Measurements from ENCODE around the gene UMODL1. TPM values are rescaled to one million over a fixed set of nuclear protein-coding genes. Genes with fewer than 3 reads are reported as not detected.

The UMODL1 gene
- total RNA-seq, 6 experiments from 2014 or later: 0.06 to 1.2 (median 0.75) TPM; not detected in 2

DNA sequence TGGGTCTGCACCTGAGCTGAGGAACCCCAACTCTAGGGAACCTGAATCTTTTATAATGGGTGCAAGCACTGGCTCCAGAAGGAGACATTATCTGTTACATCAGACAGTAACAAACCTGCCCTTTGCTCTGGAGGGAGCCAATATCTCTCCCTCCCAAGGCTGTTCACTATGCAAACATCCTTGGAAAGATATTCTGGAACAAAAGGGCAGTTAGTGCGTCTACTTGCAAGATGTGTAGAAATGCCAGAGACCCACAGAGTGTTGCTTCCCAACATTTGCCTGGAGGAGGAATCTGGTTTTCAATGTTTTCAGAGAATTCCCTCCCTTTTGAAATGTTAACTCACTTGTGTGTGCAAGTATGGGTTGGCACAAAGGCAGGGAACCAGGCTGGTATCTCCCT, 31.9 kb downstream of the UMODL1 start:
- no peak for DNase-seq
- TF ChIP-seq, protein P1, sequence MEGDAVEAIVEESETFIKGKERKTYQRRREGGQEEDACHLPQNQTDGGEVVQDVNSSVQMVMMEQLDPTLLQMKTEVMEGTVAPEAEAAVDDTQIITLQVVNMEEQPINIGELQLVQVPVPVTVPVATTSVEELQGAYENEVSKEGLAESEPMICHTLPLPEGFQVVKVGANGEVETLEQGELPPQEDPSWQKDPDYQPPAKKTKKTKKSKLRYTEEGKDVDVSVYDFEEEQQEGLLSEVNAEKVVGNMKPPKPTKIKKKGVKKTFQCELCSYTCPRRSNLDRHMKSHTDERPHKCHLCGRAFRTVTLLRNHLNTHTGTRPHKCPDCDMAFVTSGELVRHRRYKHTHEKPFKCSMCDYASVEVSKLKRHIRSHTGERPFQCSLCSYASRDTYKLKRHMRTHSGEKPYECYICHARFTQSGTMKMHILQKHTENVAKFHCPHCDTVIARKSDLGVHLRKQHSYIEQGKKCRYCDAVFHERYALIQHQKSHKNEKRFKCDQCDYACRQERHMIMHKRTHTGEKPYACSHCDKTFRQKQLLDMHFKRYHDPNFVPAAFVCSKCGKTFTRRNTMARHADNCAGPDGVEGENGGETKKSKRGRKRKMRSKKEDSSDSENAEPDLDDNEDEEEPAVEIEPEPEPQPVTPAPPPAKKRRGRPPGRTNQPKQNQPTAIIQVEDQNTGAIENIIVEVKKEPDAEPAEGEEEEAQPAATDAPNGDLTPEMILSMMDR (IDR thresholded peaks at IDR 0.05): no peak
- no peak for TF ChIP-seq POLR2A (IDR thresholded peaks at IDR 0.05)
- H3K4me3 ChIP-seq: no peak overlapping the region
- no peak overlapping the region for H3K27ac ChIP-seq
- no peaks in the 10 kb centered on the region for H3K36me3 ChIP-seq
- H3K9me3 ChIP-seq: no peaks in the 10 kb centered on the region
- 57% methylated on average over 1 of the region's 1 CpG for WGBS (ENCODE audit: insufficient coverage, low coverage, low lambda C conversion rate, missing lambda C conversion rate)
- no peaks in the 10 kb centered on the region for H3K27me3 ChIP-seq
- no peak for ATAC-seq
- intact Hi-C loops (cut with DNase I): loop anchor here in 1 of 2 donors (10.0 kb wide), 1 partner anchor 88 kb away; the partner anchor contains the start of gene ZBTB21
- H3K4me1 ChIP-seq: no peaks in the 10 kb centered on the region

DNA sequence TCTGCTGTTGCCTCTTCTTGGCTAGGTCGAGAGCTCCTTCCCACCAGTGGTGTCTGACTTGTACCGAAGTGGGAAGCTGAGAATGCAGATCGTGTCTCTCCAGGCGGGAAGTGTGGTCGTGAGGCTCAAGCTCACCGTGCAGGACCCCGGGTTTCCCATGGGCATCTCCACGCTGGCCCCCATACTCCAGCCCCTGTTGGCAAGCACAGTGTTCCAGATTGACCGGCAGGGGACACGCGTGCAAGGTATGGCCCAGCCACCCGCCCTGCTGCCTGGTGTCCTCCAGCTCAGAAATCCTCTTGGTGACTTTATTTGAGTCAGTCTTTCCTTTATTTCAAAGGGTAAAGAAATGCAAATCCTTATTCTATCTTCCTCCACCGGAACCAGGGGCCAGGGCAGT, 32.7 kb downstream of the UMODL1 start:
- 75% methylated on average over 1 of the region's 13 CpGs for WGBS (ENCODE audit: insufficient coverage, low coverage, low lambda C conversion rate, missing lambda C conversion rate)
- Histone ChIP-seq H3K4me3 (no peak overlapping the region), H3K27me3 (no peaks in the 10 kb centered on the region), H3K36me3 (no peaks in the 10 kb centered on the region), H3K9me3 (no peaks in the 10 kb centered on the region), H3K27ac (no peak overlapping the region), H3K4me1 (no peaks in the 10 kb centered on the region)
- intact Hi-C loops (cut with DNase I): loop anchor here in 1 of 2 donors (10.0 kb wide), 1 partner anchor 89 kb away; the partner anchor contains the start of gene ZBTB21
- no peak for DNase-seq
- ATAC-seq: no peak
- no peak for TF ChIP-seq POLR2A (IDR thresholded peaks at IDR 0.05)
- TF ChIP-seq, protein P1 (IDR thresholded peaks at IDR 0.05): no peak

DNA sequence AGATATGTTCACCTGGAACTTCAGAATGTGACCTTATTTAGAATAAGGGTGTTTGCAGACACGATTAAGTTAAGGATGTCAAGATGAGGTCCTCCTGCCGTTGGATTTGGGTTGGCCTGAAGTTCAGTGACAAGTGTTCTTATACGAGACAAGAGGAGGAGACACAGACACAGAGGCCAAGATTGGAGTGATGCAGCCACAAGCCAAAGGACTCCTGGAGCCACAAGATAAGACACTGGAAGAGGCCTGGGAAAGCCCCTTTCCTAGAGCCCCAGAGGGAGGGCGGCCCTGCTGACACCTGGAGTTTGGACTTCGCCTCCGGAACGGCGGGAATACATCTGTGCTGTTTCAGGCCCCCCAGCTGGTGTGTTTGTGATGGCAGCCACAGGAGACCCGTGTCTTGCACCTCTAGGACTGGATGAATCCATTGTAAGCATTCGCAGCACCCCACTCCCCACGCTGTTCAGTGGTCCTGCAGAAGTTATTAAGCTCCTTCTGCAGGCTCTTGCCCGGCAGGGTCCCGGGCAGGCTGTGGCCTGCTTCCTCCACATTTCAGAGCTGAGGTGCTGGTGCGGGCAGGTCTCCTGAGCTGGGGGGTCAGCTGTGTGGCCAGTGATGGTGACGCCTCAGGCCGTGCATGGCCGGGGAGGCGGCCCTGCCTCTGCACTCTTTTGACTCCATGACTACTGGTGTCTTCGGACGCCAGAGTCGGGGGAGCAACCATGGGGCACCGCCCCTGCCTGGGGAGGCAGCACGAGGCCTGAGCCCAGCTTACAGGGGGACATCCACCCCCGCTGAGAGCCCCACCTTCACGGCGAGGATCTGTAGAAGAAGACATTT, 34.6 kb downstream of the UMODL1 start:
- no peaks in the 10 kb centered on the region for H3K36me3 ChIP-seq
- 79% methylated on average over 9 of the region's 26 CpGs for WGBS (ENCODE audit: insufficient coverage, low coverage, low lambda C conversion rate, missing lambda C conversion rate)
- ATAC-seq (no peak), DNase-seq (peak in 1 of 3 donors; percentile 35)
- no peaks in the 10 kb centered on the region for H3K27me3 ChIP-seq
- no peak for TF ChIP-seq POLR2A (IDR thresholded peaks at IDR 0.05)
- TF ChIP-seq, protein P1 (IDR thresholded peaks at IDR 0.05): no peak
- intact Hi-C loops (cut with DNase I): loop anchor here in 1 of 2 donors (10.0 kb wide), 1 partner anchor 91 kb away; the partner anchor contains the start of gene ZBTB21
- H3K27ac ChIP-seq: no peak overlapping the region
- no peak overlapping the region for H3K4me3 ChIP-seq
- H3K4me1 ChIP-seq: no peaks in the 10 kb centered on the region
- H3K9me3 ChIP-seq: no peaks in the 10 kb centered on the region

- ATAC-seq (no peak), DNase-seq (peak in 1 of 3 donors; percentile 38)
- no peak for TF ChIP-seq POLR2A (IDR thresholded peaks at IDR 0.05)
- TF ChIP-seq, protein P1 (IDR thresholded peaks at IDR 0.05): no peak
These were observed 35.3 kb downstream of the UMODL1 start for GRCh38 chr21:42106425-42106824.

More at GRCh38 chr21:42106425-42106824, 35.3 kb downstream of the UMODL1 start:
- no peaks in the 10 kb centered on the region for H3K4me1 ChIP-seq
- no peaks in the 10 kb centered on the region for H3K9me3 ChIP-seq
- H3K27me3 ChIP-seq: no peaks in the 10 kb centered on the region
- no peak overlapping the region for H3K27ac ChIP-seq
- H3K36me3 ChIP-seq: no peaks in the 10 kb centered on the region
- intact Hi-C loops (cut with DNase I): loop anchor here in 1 of 2 donors (10.0 kb wide), 1 partner anchor 92 kb away; the partner anchor contains the start of gene ZBTB21
- no peak overlapping the region for H3K4me3 ChIP-seq
- WGBS (ENCODE audit: insufficient coverage, low coverage, low lambda C conversion rate, missing lambda C conversion rate): no CpG with 5 or more reads among the region's 20 CpGs
